ENCODE data around the gene ANXA6. TPM values are rescaled to one million over a fixed set of nuclear protein-coding genes. Genes with fewer than 3 reads are reported as not detected.

ANXA6 gene
- total RNA-seq, 1 experiment from 2014 or later: 95.9 TPM

DNA sequence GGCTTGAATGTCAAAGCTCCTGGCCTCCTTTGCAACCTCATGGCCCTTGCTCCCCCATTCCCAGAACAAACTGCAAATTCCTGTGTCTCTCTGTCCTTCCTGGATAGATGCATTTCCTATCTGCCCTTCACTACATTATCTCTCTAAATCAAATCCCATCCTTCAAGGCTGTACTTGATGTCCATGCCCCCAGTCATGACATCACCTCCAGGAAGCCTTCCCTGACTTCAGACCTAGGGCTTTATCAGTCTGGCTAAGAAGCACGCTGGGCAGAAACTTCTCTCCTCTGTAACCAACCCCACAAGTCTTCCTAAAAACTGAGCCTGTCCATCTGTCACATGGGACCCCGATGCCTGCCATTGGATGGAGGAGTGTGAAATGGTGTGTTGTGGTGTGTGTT is 51.1 kb downstream of the ANXA6 start:
- no peaks in the 10 kb centered on the region for H3K9me3 ChIP-seq (ENCODE audit: low read depth, low read length, poor library complexity, severe bottlenecking)
- no peak overlapping the region for H3K4me3 ChIP-seq (ENCODE audit: low read depth, low read length, poor library complexity, severe bottlenecking)
- CTCF ChIA-PET: interaction anchor here (1.2 kb wide), 1 partner anchor 9 kb away, joined by 3 read pairs; no protein-coding TSS in a partner anchor
- BruUV-seq (replicated peaks): no TSS peak
- peaks cover 32% of the 10 kb centered on the region for H3K36me3 ChIP-seq (ENCODE audit: insufficient read depth, low read length, poor library complexity, severe bottlenecking)
- intact Hi-C loops (cut with micrococcal nuclease; ENCODE audit: unreplicated experiment): no loop called here
- no peak for DNase-seq (ENCODE audit: low spot score)
- TF ChIP-seq EZH2 (IDR thresholded peaks at IDR 0.05; ENCODE audit: borderline replicate concordance, low read depth, low read length, poor library complexity, severe bottlenecking): no peak
- TF ChIP-seq, protein P1, sequence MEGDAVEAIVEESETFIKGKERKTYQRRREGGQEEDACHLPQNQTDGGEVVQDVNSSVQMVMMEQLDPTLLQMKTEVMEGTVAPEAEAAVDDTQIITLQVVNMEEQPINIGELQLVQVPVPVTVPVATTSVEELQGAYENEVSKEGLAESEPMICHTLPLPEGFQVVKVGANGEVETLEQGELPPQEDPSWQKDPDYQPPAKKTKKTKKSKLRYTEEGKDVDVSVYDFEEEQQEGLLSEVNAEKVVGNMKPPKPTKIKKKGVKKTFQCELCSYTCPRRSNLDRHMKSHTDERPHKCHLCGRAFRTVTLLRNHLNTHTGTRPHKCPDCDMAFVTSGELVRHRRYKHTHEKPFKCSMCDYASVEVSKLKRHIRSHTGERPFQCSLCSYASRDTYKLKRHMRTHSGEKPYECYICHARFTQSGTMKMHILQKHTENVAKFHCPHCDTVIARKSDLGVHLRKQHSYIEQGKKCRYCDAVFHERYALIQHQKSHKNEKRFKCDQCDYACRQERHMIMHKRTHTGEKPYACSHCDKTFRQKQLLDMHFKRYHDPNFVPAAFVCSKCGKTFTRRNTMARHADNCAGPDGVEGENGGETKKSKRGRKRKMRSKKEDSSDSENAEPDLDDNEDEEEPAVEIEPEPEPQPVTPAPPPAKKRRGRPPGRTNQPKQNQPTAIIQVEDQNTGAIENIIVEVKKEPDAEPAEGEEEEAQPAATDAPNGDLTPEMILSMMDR (conservative IDR thresholded peaks at IDR 0.05; ENCODE audit: low read depth, low read length): no peak
- H3K27ac ChIP-seq (ENCODE audit: low read depth, low read length, poor library complexity, severe bottlenecking): no peak overlapping the region
- H3K27me3 ChIP-seq (replicated peaks; ENCODE audit: insufficient read depth, low read depth, low read length, poor library complexity): no peaks in the 10 kb centered on the region
- POLR2A ChIA-PET (ENCODE audit: low non-redundant PET): no interaction called here
- H3K4me1 ChIP-seq (ENCODE audit: insufficient read depth, low read length, poor library complexity, severe bottlenecking): no peaks in the 10 kb centered on the region

DNA sequence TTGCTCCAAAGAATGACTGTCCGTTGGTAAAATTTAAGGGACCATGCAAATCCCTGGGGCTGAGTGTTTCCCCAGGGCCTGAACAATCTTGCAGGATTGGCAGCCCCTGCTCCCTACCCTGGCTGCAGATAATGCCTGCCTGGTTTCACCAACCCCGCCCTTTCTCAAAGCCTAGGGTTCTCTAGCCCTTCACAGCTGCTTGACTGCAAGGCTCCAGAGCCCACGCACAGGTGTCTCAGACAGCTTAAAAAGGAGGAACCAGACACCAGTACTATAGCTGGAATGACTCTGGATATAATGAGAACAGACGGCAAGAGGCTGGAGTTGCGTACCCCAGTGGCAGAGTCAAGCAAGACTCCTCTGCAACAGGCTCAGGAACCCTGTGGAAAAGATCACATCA is 51.5 kb downstream of the ANXA6 start:
- intact Hi-C loops (cut with micrococcal nuclease; ENCODE audit: unreplicated experiment): no loop called here
- no peak for TF ChIP-seq EZH2 (IDR thresholded peaks at IDR 0.05; ENCODE audit: borderline replicate concordance, low read depth, low read length, poor library complexity, severe bottlenecking)
- TF ChIP-seq, protein P1 (conservative IDR thresholded peaks at IDR 0.05; ENCODE audit: low read depth, low read length): no peak
- Histone ChIP-seq H3K4me1 (ENCODE audit: insufficient read depth, low read length, poor library complexity, severe bottlenecking) (no peaks in the 10 kb centered on the region), H3K4me3 (ENCODE audit: low read depth, low read length, poor library complexity, severe bottlenecking) (no peak overlapping the region), H3K27me3 (replicated peaks; ENCODE audit: insufficient read depth, low read depth, low read length, poor library complexity) (no peaks in the 10 kb centered on the region), H3K27ac (ENCODE audit: low read depth, low read length, poor library complexity, severe bottlenecking) (no peak overlapping the region), H3K9me3 (ENCODE audit: low read depth, low read length, poor library complexity, severe bottlenecking) (no peaks in the 10 kb centered on the region), H3K36me3 (ENCODE audit: insufficient read depth, low read length, poor library complexity, severe bottlenecking) (peaks cover 32% of the 10 kb centered on the region)
- no peak for DNase-seq (ENCODE audit: low spot score)
- BruUV-seq (replicated peaks): no TSS peak
- ChIA-PET CTCF (interaction anchor here (1.2 kb wide), 1 partner anchor 9 kb away, joined by 3 read pairs; no protein-coding TSS in a partner anchor), POLR2A (ENCODE audit: low non-redundant PET) (no interaction called here)

DNA sequence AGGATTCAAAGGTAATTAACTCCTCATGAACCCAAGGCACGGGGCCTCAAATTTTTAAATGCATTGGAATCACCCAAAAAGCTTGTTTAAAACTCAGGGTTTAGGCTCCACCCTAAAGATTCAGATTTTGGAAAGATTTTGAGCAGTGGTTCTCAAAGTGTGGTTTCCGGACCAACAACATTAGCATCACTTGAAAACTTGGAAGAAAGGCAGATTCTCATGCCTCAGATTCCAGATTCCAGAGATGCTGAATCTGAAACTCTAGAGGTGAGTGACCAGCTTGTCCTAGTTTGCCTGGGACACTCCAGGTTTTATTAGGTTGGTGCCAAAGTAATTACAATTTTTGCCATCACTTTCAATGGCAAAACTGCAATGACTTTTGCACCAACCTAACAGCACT is 52.0 kb downstream of the ANXA6 start:
- peaks cover 31% of the 10 kb centered on the region for H3K36me3 ChIP-seq (ENCODE audit: insufficient read depth, low read length, poor library complexity, severe bottlenecking)
- no peaks in the 10 kb centered on the region for H3K9me3 ChIP-seq (ENCODE audit: low read depth, low read length, poor library complexity, severe bottlenecking)
- no peaks in the 10 kb centered on the region for H3K27me3 ChIP-seq (replicated peaks; ENCODE audit: insufficient read depth, low read depth, low read length, poor library complexity)
- TF ChIP-seq, protein P1 (conservative IDR thresholded peaks at IDR 0.05; ENCODE audit: low read depth, low read length): no peak
- no peak for TF ChIP-seq EZH2 (IDR thresholded peaks at IDR 0.05; ENCODE audit: borderline replicate concordance, low read depth, low read length, poor library complexity, severe bottlenecking)
- no peak for DNase-seq (ENCODE audit: low spot score)
- no peaks in the 10 kb centered on the region for H3K4me1 ChIP-seq (ENCODE audit: insufficient read depth, low read length, poor library complexity, severe bottlenecking)
- no TSS peak for BruUV-seq (replicated peaks)
- H3K27ac ChIP-seq (ENCODE audit: low read depth, low read length, poor library complexity, severe bottlenecking): no peak overlapping the region
- ChIA-PET POLR2A (ENCODE audit: low non-redundant PET) (no interaction called here), CTCF (no interaction called here)
- no peak overlapping the region for H3K4me3 ChIP-seq (ENCODE audit: low read depth, low read length, poor library complexity, severe bottlenecking)
- intact Hi-C loops (cut with micrococcal nuclease; ENCODE audit: unreplicated experiment): no loop called here

Data from A673 (cell line).